ENCODE measurements around the gene PLD4.

The PLD4 gene

DNA sequence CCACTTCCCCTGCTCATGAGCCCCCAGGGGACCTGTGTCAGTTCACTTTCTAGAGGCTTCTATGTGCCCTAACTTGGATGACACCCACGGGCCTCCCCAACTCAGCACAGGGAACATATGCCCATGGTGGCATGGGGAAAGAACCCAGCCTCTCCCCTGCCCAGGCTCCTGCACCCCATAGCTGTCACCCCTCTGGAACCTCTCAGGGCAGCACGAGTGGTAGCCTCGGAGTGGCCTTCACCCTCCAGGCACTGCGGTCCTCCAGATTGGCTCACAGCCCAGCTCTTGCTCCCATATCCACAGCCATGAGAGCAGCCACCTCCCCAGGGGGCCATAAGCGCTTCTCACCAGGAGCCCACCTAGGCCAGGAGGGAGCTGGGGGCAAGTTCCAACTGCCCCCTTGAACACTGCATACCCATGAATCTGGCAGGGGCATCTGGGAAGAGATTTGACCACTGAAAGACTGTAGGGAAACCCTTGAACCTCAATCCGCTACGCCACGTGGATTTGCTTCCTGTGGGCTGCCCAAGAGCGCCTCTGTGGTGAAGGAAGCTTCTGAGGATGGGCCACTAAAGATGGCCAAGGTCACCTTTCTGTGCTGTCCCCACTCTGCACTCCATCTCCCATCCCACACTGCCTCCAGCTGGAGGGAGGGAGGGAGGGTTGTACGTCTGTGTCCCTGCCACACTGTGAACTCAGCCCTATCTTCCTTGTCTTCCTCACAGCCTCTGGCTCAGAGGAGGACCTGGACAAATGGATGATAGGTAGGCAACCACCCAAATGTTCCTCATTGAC lies 11.9 kb downstream of the PLD4 start:
- CTCF ChIA-PET = no interaction called here
- POLR2A ChIA-PET = interaction anchor here (0.9 to 1.1 kb wide), 2 partner anchors 37 to 167 kb away, joined by 3 to 4 read pairs; no protein-coding TSS in a partner anchor
- TF ChIP-seq SUZ12 (IDR thresholded peaks at IDR 0.05) (no peak), FOXK2 (IDR thresholded peaks at IDR 0.05) (no peak), HDGF (IDR thresholded peaks at IDR 0.05; ENCODE audit: borderline replicate concordance) (no peak), FOXM1 (IDR thresholded peaks at IDR 0.05; ENCODE audit: borderline replicate concordance) (no peak), SP1 (IDR thresholded peaks at IDR 0.05) (no peak), TARDBP (IDR thresholded peaks at IDR 0.05) (no peak), FOXA1 (IDR thresholded peaks at IDR 0.05) (no peak), LEF1 (IDR thresholded peaks at IDR 0.05; ENCODE audit: borderline replicate concordance) (no peak)
- TF ChIP-seq, protein P1, sequence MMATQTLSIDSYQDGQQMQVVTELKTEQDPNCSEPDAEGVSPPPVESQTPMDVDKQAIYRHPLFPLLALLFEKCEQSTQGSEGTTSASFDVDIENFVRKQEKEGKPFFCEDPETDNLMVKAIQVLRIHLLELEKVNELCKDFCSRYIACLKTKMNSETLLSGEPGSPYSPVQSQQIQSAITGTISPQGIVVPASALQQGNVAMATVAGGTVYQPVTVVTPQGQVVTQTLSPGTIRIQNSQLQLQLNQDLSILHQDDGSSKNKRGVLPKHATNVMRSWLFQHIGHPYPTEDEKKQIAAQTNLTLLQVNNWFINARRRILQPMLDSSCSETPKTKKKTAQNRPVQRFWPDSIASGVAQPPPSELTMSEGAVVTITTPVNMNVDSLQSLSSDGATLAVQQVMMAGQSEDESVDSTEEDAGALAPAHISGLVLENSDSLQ (IDR thresholded peaks at IDR 0.05) = no peak
- DNase-seq (ENCODE audit: extremely low spot score) = no peak

DNA sequence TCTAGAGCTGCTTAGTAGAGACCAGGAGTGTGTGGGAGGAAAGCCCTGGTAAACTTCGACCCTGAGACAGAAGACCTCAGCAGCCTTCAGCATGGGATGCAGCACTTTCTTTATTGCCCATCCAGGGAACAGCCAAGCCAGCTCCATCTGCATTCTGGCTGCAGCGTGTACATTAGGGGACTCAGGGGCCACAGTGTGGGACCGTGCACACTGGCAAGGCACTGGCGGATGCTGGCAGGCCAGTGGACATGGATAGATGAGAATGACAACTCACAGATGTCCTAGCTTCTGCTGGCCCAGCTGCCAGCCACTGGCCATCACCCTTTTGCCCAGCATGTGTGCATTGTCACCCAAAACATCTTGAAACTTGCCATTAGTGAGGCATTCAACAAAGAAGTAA lies 12.5 kb downstream of the PLD4 start:
- POLR2A ChIA-PET = interaction anchor here (0.6 to 1.1 kb wide), 3 partner anchors 36 to 167 kb away, joined by 3 to 4 read pairs (median 3); no protein-coding TSS in a partner anchor
- no peak for TF ChIP-seq ELF4 (IDR thresholded peaks at IDR 0.05)
- no peak for DNase-seq (ENCODE audit: extremely low spot score)
- CTCF ChIA-PET = no interaction called here

DNA sequence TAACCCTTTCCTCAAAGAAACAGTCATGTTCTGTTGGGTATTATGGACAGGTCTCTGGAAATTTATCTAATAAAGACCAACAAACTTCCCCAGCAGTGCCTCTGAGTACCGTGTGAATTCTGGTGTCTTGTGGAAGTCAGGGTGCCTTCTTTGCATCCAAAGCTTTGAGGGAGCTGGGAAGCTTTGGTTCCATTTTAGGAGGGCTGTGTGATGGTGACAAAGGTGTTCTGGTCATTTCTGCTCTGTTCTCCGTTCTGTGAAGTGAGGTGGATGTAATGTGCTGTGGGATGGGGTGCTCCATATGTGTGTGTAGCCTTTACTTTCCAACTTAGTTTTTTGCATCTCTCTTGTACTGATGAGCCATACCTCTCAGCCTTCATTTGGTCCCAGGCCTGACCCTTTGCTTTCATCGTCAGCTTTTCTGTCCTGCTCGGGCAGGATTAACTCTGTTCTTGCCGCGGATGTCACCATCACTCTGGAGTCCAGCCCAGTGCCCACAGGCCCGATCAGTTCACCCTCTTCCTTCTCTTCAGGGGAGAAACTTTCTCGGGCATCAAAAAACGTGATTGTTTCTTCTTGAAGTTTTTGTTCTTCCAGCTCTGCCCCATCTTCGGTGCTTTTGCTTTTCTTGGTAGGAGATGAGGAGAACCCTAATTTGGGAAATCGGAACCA lies 13.2 kb downstream of the PLD4 start:
- no peak for DNase-seq (ENCODE audit: extremely low spot score)
- POLR2A ChIA-PET = interaction anchor here (0.6 kb wide), 1 partner anchor 81 kb away, joined by 3 read pairs; no protein-coding TSS in a partner anchor

DNA sequence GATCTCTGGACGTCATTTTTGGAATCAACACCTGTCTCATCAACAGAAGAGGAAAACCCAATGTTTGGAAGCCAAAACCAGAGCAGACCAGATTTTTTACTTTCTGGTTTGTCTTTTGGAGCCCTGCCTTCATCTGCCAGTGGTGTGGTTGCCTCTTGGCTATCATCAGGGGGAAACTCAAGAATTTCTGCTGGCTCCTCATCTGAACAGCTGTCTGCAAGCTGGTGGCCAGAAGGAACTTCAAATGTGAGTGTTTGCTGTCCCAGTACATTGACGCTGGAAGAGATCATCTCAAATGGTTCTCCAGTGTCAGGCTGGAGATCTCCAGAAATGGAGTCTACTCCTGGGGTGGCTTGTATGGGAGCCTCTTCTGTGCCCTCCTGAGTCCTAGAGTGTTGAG lies 13.8 kb downstream of the PLD4 start:
- DNase-seq (ENCODE audit: extremely low spot score) = no peak
- POLR2A ChIA-PET = no interaction called here
- TF ChIP-seq SP1 (IDR thresholded peaks at IDR 0.05) = no peak
- TF ChIP-seq LEF1 (IDR thresholded peaks at IDR 0.05; ENCODE audit: borderline replicate concordance) = no peak
- no peak for TF ChIP-seq CTBP1 (IDR thresholded peaks at IDR 0.05; ENCODE audit: borderline replicate concordance)
- no peak for TF ChIP-seq L3MBTL2 (conservative IDR thresholded peaks at IDR 0.05)
- no peak for TF ChIP-seq FOXM1 (IDR thresholded peaks at IDR 0.05; ENCODE audit: borderline replicate concordance)
- no peak for TF ChIP-seq HDGF (IDR thresholded peaks at IDR 0.05; ENCODE audit: borderline replicate concordance)
- no peak for TF ChIP-seq ARNT (IDR thresholded peaks at IDR 0.05)
- TF ChIP-seq FOXA1 (IDR thresholded peaks at IDR 0.05) = no peak
- TF ChIP-seq TARDBP (IDR thresholded peaks at IDR 0.05) = no peak
- TF ChIP-seq BHLHE40 (IDR thresholded peaks at IDR 0.05; ENCODE audit: borderline replicate concordance) = no peak
- no peak for TF ChIP-seq NFRKB (IDR thresholded peaks at IDR 0.05)
- TF ChIP-seq SUZ12 (IDR thresholded peaks at IDR 0.05) = no peak
- no peak for TF ChIP-seq ELF4 (IDR thresholded peaks at IDR 0.05)
- TF ChIP-seq ZNF384 (IDR thresholded peaks at IDR 0.05) = no peak
- no peak for TF ChIP-seq FOXK2 (IDR thresholded peaks at IDR 0.05)
- TF ChIP-seq, protein P1 (IDR thresholded peaks at IDR 0.05) = no peak
- CTCF ChIA-PET = interaction anchor here (0.5 kb wide), 1 partner anchor 29 kb away, joined by 4 read pairs; no protein-coding TSS in a partner anchor

More for the DNA sequence above, 13.2 kb downstream of the PLD4 start:
- no peak for TF ChIP-seq NFRKB (IDR thresholded peaks at IDR 0.05)
- TF ChIP-seq LEF1 (IDR thresholded peaks at IDR 0.05; ENCODE audit: borderline replicate concordance) = no peak
- TF ChIP-seq, protein P1 (IDR thresholded peaks at IDR 0.05) = no peak
- TF ChIP-seq FOXM1 (IDR thresholded peaks at IDR 0.05; ENCODE audit: borderline replicate concordance) = no peak
- no peak for TF ChIP-seq BHLHE40 (IDR thresholded peaks at IDR 0.05; ENCODE audit: borderline replicate concordance)
- TF ChIP-seq CTBP1 (IDR thresholded peaks at IDR 0.05; ENCODE audit: borderline replicate concordance) = no peak
- TF ChIP-seq ARNT (IDR thresholded peaks at IDR 0.05) = no peak
- CTCF ChIA-PET = no interaction called here

DNA sequence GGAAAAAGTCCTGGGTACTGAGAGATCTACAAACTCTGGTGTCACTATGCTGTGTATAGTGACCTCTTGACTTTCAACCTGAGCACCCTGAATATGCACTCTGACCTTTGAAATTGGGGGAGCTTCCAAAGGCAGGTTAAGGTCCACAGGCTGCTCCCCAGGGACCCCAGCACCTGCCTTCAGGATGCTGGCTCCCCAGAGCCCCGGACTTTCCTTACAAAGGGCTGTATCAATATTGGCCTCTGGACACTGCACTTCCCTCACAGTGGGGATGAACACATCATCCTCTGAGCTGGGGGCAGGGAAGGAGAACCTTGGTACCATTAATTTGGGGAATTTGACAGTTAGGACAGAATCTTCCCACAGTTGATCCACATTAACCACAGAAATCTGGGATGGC lies 14.3 kb downstream of the PLD4 start:
- POLR2A ChIA-PET = no interaction called here
- CTCF ChIA-PET = interaction anchor here (0.5 to 1.3 kb wide), 2 partner anchors 30 to 171 kb away, joined by 4 to 5 read pairs; no protein-coding TSS in a partner anchor

More for the DNA sequence above, 14.3 kb downstream of the PLD4 start:
- no peak for TF ChIP-seq FOXM1 (IDR thresholded peaks at IDR 0.05; ENCODE audit: borderline replicate concordance)
- TF ChIP-seq, protein P1 (IDR thresholded peaks at IDR 0.05) = no peak
- TF ChIP-seq HDGF (IDR thresholded peaks at IDR 0.05; ENCODE audit: borderline replicate concordance) = no peak
- no peak for TF ChIP-seq L3MBTL2 (conservative IDR thresholded peaks at IDR 0.05)
- no peak for TF ChIP-seq NFRKB (IDR thresholded peaks at IDR 0.05)
- no peak for TF ChIP-seq ZNF384 (IDR thresholded peaks at IDR 0.05)
- no peak for TF ChIP-seq SUZ12 (IDR thresholded peaks at IDR 0.05)
- no peak for TF ChIP-seq SP1 (IDR thresholded peaks at IDR 0.05)
- TF ChIP-seq FOXA1 (IDR thresholded peaks at IDR 0.05) = no peak
- no peak for TF ChIP-seq CTBP1 (IDR thresholded peaks at IDR 0.05; ENCODE audit: borderline replicate concordance)
- TF ChIP-seq FOXK2 (IDR thresholded peaks at IDR 0.05) = no peak
- TF ChIP-seq TARDBP (IDR thresholded peaks at IDR 0.05) = no peak
- no peak for TF ChIP-seq ELF4 (IDR thresholded peaks at IDR 0.05)
- TF ChIP-seq ARNT (IDR thresholded peaks at IDR 0.05) = no peak
- no peak for TF ChIP-seq BHLHE40 (IDR thresholded peaks at IDR 0.05; ENCODE audit: borderline replicate concordance)
- TF ChIP-seq LEF1 (IDR thresholded peaks at IDR 0.05; ENCODE audit: borderline replicate concordance) = no peak
- no peak for DNase-seq (ENCODE audit: extremely low spot score)
